K562 (cell line): ENCODE data around the gene PDE6B. TPM values are rescaled to one million over a fixed set of nuclear protein-coding genes. Genes with fewer than 3 reads are reported as not detected.

Experiments used
- CTCFL ChIP-seq: IDR thresholded peaks from 2 replicates; pipeline ENCODE4 v1.6.1; 2011; ENCODE audit warnings: borderline replicate concordance, low read depth, mild to moderate bottlenecking, moderate library complexity, low read length; ENCODE audit not compliant: insufficient read depth, poor library complexity, severe bottlenecking
- CXXC5 ChIP-seq: fragments of 250-450 bp; sonication (Bioruptor Pico); IDR thresholded peaks from 2 replicates; pipeline ENCODE4 v1.8.0; 2022; ENCODE audit warnings: inconsistent platforms, mild to moderate bottlenecking, moderate library complexity
- HEY1 ChIP-seq: fragments of 250-450 bp; sonication (Bioruptor Pico); IDR thresholded peaks from 2 replicates; pipeline ENCODE4 v1.5.0; 2020; ENCODE audit warnings: mild to moderate bottlenecking, moderate library complexity, borderline replicate concordance
- ID3 ChIP-seq, 2 experiments: fragments of 250-450 bp in 1 of 2; fragments of 450-650 bp in 1 of 2; sonication (Bioruptor Pico) in 1 of 2; IDR thresholded peaks; 2 replicates each; pipeline versions ENCODE4 v1.6.1 to v1.8.0; 2016 to 2021; ENCODE audit warnings: mild to moderate bottlenecking in 2 of 2, moderate library complexity in 2 of 2, missing compliant biosample characterization in 1 of 2, missing genetic modification characterization in 1 of 2
- MCM2 ChIP-seq: fragments of 450-650 bp; IDR thresholded peaks from 2 replicates; pipeline ENCODE4 v1.6.1; 2017; ENCODE audit warnings: low read depth, mild to moderate bottlenecking
- MTA2 ChIP-seq: fragments of 450-650 bp; IDR thresholded peaks from 2 replicates; pipeline ENCODE4 v1.6.1; 2016; ENCODE audit warnings: low read depth
- NCOA1 ChIP-seq: fragments of 450-650 bp; IDR thresholded peaks from 2 replicates; pipeline ENCODE4 v1.6.1; 2016; ENCODE audit warnings: low read depth
- NFIC ChIP-seq: fragments of 450-650 bp; IDR thresholded peaks from 2 replicates; pipeline ENCODE4 v1.6.1; 2017; ENCODE audit warnings: mild to moderate bottlenecking, inconsistent platforms
- PURB ChIP-seq: sonication (generic); formaldehyde crosslinking; IDR thresholded peaks from 2 replicates; pipeline ENCODE4 v1.9.0; 2021; ENCODE audit warnings: low read depth, mild to moderate bottlenecking, missing genetic modification reagents
- SMAD2 ChIP-seq: fragments of 150-350 bp; IDR thresholded peaks from 2 replicates; pipeline ENCODE4 v1.6.1; 2014; ENCODE audit warnings: low read depth, mild to moderate bottlenecking, low read length
- SP1 ChIP-seq: sonication (generic); formaldehyde crosslinking; IDR thresholded peaks from 2 replicates; pipeline ENCODE4 v1.8.1; 2022; ENCODE audit warnings: mild to moderate bottlenecking, missing genetic modification reagents
- ZC3H4 ChIP-seq: sonication (generic); formaldehyde crosslinking; IDR thresholded peaks from 2 replicates; pipeline ENCODE4 v1.9.0; 2021; ENCODE audit warnings: missing genetic modification reagents, borderline replicate concordance
- ZNF282 ChIP-seq: sonication (generic); formaldehyde crosslinking; IDR thresholded peaks from 2 replicates; pipeline ENCODE4 v1.8.1; 2023; ENCODE audit warnings: missing genetic modification reagents
- ZNF436 ChIP-seq: fragments of 250-450, 450-650 bp; sonication (Bioruptor Pico); formaldehyde crosslinking; IDR thresholded peaks from 2 replicates; pipeline ENCODE4 v1.7.0; 2020; ENCODE audit warnings: mild to moderate bottlenecking
- ZNF76 ChIP-seq: fragments of 250-450 bp; sonication (Bioruptor Pico); IDR thresholded peaks from 2 replicates; pipeline ENCODE4 v1.4.0; 2020; ENCODE audit warnings: mild to moderate bottlenecking, moderate library complexity, borderline replicate concordance
- ZNF766 ChIP-seq: fragments of 200-800 bp; sonication (Bioruptor generic); conservative IDR thresholded peaks from 2 replicates; pipeline ENCODE4 v1.6.1; 2016; ENCODE audit warnings: missing genetic modification characterization, missing compliant biosample characterization
- polyA plus RNA-seq, 8 experiments: library from polyadenylated mRNA; depleted of rRNA in 4 of 8; stranded (reverse) in 5 of 8; unstranded in 3 of 8; fragments of >200 nt; fragmentation: Nextera tagmentation in 2 of 8; fragmentation: Illumina TruSeq in 1 of 8; extraction: Ambion mirVana in 2 of 8; extraction: Trizol in 1 of 8; gene quantifications; 2 replicates each; pipeline versions ENCODE4 v1.2.1 to v1.2.3, GENCODE V29; 2011 to 2014; ENCODE audit warnings: inconsistent platforms in 1 of 8, missing spikeins in 1 of 8
- total RNA-seq, 7 experiments: library from RNA; depleted of rRNA in 6 of 7; stranded (reverse); fragments of >200 nt in 6 of 7; fragmentation: Illumina TruSeq in 2 of 7; extraction: Trizol in 2 of 7; gene quantifications; 2 replicates each; pipeline versions ENCODE4 v1.2.1 to v1.2.3, GENCODE V29; 2011 to 2021; ENCODE audit warnings: low replicate concordance in 1 of 7
- TF ChIP-seq, protein P1 (sequence below): fragments of 450-650 bp; IDR thresholded peaks from 2 replicates; pipeline ENCODE4 v1.6.1; 2017; ENCODE audit warnings: mild to moderate bottlenecking, moderate library complexity
- TF ChIP-seq, protein P2 (sequence below): fragments of 250-450 bp; sonication (Bioruptor Pico); IDR thresholded peaks from 2 replicates; pipeline ENCODE4 v1.4.0; 2020; ENCODE audit warnings: mild to moderate bottlenecking, moderate library complexity, borderline replicate concordance
- TF ChIP-seq, protein P3 (sequence below): sonication (generic); formaldehyde crosslinking; IDR thresholded peaks from 2 replicates; pipeline ENCODE4 v1.8.0; 2022; ENCODE audit warnings: mild to moderate bottlenecking, missing genetic modification reagents

The PDE6B gene
- total and polyA plus RNA-seq, 9 of the 15 experiments (the other 6 are each of a cell fraction or from before 2014, with no cell fraction given): 0.04 TPM; not detected in 8

DNA sequence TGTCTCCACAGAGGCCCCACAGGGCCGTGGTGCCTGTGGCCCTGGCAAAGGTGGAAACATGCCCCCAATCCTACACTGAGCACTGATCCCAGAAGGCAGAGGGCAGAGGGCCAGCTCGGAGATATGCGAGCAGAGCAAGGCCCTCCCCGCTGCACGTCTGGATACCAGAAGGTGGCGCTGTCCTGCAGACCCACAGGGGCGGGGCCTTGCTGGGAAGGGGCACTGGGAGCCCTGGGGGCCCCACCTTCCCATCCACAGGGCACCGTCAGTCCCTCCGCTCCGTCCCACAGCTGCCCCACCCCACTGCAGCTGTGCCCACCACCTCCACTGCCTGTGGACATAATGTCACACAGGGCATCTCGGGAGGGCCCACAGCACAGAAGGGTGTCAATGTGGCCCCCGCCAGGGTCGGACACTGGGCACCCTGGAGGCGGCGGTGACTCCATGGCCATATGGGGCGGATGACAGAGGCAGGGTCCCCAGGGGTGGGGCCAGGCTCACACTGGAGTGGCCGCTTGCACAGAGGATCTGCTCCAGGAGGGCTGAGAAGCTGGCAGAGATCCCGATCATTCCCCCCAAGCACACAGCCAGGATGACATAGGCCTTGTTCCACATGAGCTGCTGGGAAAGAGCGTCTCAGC is 58.7 kb downstream of the PDE6B start (continued):
- TF ChIP-seq, protein P1, sequence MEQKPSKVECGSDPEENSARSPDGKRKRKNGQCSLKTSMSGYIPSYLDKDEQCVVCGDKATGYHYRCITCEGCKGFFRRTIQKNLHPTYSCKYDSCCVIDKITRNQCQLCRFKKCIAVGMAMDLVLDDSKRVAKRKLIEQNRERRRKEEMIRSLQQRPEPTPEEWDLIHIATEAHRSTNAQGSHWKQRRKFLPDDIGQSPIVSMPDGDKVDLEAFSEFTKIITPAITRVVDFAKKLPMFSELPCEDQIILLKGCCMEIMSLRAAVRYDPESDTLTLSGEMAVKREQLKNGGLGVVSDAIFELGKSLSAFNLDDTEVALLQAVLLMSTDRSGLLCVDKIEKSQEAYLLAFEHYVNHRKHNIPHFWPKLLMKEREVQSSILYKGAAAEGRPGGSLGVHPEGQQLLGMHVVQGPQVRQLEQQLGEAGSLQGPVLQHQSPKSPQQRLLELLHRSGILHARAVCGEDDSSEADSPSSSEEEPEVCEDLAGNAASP: no peak
- TF ChIP-seq, protein P2, sequence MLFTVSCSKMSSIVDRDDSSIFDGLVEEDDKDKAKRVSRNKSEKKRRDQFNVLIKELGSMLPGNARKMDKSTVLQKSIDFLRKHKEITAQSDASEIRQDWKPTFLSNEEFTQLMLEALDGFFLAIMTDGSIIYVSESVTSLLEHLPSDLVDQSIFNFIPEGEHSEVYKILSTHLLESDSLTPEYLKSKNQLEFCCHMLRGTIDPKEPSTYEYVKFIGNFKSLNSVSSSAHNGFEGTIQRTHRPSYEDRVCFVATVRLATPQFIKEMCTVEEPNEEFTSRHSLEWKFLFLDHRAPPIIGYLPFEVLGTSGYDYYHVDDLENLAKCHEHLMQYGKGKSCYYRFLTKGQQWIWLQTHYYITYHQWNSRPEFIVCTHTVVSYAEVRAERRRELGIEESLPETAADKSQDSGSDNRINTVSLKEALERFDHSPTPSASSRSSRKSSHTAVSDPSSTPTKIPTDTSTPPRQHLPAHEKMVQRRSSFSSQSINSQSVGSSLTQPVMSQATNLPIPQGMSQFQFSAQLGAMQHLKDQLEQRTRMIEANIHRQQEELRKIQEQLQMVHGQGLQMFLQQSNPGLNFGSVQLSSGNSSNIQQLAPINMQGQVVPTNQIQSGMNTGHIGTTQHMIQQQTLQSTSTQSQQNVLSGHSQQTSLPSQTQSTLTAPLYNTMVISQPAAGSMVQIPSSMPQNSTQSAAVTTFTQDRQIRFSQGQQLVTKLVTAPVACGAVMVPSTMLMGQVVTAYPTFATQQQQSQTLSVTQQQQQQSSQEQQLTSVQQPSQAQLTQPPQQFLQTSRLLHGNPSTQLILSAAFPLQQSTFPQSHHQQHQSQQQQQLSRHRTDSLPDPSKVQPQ (CRISPR knock-in tag): no peak
- TF ChIP-seq ID3 (CRISPR knock-in tag; IDR thresholded peaks at IDR 0.05) (no peak), ID3 (tag; IDR thresholded peaks at IDR 0.05) (0 out of 2 replicates have a peak, but pooled peaks have one; percentile 33), NCOA1 (no peak), ZNF282 (no peak), MCM2 (no peak), MTA2 (no peak), HEY1 (CRISPR knock-in tag) (no peak), ZNF76 (CRISPR knock-in tag) (no peak), ZNF436 (CRISPR knock-in tag) (no peak), PURB (CRISPR knock-in tag) (no peak), SMAD2 (no peak), ZC3H4 (no peak), ZNF766 (CRISPR knock-in tag) (no peak), CXXC5 (CRISPR knock-in tag) (no peak), CTCFL (peak; percentile 92), SP1 (CRISPR knock-in tag) (peak; percentile 76), NFIC (peak; percentile 19; the same call in 1 of the 2 replicates)
- TF ChIP-seq, protein P3, sequence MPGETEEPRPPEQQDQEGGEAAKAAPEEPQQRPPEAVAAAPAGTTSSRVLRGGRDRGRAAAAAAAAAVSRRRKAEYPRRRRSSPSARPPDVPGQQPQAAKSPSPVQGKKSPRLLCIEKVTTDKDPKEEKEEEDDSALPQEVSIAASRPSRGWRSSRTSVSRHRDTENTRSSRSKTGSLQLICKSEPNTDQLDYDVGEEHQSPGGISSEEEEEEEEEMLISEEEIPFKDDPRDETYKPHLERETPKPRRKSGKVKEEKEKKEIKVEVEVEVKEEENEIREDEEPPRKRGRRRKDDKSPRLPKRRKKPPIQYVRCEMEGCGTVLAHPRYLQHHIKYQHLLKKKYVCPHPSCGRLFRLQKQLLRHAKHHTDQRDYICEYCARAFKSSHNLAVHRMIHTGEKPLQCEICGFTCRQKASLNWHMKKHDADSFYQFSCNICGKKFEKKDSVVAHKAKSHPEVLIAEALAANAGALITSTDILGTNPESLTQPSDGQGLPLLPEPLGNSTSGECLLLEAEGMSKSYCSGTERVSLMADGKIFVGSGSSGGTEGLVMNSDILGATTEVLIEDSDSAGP (CRISPR knock-in tag): no peak
